GM19468 (cell line): ENCODE results near the gene RAB22A.

Source experiments
- ATAC-seq: cut with Tn5 transposase; IDR thresholded peaks from one replicate; pipeline ENCODE4 v1.9.1; 2021; ENCODE audit warnings: mild to moderate bottlenecking, moderate library complexity, moderate number of reproducible peaks; ENCODE audit not compliant: unreplicated experiment; ENCODE audit errors: extremely low read depth

Gene RAB22A

DNA sequence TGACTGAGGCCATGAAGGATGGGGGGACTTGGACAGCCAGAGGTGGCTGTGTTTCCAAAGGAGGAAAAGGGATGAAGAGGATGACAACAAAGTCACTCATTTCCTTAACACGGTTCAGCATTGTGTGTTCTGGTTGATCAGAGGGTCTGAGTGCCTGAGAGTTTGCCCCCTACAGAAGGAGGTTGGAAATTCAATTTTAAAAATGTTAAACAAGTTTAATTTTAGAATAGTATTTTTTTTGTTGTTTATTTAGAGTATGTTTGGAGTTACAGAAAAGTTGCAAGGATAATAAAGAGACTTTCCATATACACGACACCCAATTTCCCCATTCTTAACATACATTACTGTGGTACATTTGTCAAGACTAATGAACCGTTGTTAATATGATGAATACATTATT, 69.2 kb downstream of the RAB22A start:
- no peak for ATAC-seq

DNA sequence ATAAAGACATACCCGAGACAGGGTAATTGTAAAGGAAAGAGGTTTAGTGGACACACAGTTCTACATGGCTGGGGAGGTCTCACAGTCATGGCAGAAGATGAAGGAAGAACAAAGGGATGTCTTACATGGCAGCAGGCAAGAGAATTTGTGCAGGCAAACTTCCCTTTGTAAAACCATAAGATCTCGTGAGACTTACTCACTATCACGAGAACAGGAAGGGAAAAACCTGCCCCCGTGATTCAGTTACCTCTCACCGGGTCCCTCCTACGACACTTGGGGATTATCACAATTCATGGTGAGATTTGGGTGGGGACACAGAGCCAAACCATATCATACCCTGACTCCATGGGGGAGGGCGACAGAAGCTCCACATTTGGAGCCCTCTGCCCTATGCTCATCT, 72.1 kb downstream of the RAB22A start:
- ATAC-seq: no peak

DNA sequence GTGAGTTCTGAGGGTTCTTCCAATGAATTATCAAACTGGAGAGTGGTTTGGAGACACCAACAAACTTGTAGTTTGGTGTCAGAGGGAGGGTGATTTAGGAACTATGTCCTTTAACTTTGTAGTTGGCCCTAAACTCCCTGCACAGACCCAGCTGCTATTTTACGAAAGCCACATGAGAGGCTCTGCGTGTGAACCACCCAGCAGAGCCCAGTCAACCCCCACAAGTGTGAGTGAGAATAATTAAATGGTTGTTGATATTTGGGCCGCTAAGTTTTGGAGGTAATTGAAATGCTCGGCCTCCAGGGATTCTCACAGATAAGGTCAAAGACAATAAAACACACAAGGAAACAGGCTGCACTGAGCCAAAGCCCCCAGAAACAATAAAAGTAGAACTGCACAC, 72.6 kb downstream of the RAB22A start:
- no peak for ATAC-seq

DNA sequence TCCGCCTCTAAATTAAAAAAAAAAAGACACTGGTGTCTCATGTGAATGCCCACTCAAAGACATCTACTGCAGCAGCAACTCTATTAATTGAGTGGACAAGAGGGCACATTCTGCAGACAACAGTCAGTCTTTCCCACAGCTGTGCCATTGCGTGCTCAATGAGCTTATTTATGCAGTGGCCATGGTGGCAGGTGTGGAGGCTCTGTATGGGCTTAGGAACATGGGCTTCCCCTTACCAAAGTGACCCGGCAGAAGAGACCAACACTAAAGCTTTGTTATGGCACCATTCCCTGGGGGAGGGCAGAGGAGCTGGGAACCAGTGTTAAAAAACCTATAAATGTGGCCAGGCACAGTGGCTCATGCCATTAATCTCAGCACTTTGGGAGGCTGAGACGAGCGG, 75.3 kb downstream of the RAB22A start:
- ATAC-seq: no peak

DNA sequence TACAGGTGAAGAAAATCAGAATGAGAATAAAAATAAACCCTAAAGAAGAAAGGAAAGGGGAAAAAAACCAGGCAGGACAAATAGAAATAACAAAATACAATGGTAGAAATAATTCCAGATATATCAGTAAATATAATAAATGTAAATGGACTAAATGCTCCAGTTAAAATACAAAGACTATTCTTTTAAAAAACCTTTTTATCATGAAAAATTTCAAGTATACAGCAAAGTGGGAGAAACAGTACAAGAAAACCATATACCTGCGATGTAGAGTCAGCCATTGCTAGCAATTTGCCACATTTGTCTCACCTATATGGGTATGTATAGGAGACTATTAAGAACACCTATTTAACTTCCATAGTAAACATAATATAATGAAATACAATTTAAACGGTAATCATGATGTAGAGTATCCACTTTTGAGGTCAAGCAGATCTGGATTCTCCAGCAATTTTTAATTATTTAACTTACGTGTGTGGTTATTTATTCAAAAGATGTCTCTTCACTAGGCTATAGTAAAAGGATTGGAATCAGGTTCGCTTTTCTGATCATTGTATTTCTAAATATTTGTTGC, 78.6 kb downstream of the RAB22A start:
- no peak for ATAC-seq

DNA sequence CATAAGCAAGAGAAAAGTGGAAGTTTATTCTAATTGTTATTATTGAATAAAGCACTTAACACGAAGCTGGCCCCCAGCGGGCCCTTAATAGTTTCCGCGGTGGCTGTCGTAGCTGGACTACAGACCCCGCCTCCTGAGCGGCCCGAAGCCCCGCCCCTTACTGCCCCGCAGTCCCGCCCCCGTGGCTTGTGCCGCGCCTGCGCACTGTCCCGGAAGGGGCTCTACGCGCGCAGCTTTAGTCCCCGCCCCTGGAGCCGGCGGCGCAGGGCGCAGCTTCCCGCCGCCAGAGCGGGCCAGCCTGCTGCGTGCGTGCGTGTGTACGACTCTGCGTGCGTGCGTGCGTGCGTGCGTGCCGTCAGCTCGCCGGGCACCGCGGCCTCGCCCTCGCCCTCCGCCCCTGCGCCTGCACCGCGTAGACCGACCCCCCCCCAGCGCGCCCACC, 79.4 kb downstream of the RAB22A start, which contains the start of gene VAPB:
Gene VAPB, plus strand, starts transcription at position 348 of the 442 bp plus-strand sequence. CDS start 231 bp downstream, outside the sequence.
- ATAC-seq: peak; percentile 84

DNA sequence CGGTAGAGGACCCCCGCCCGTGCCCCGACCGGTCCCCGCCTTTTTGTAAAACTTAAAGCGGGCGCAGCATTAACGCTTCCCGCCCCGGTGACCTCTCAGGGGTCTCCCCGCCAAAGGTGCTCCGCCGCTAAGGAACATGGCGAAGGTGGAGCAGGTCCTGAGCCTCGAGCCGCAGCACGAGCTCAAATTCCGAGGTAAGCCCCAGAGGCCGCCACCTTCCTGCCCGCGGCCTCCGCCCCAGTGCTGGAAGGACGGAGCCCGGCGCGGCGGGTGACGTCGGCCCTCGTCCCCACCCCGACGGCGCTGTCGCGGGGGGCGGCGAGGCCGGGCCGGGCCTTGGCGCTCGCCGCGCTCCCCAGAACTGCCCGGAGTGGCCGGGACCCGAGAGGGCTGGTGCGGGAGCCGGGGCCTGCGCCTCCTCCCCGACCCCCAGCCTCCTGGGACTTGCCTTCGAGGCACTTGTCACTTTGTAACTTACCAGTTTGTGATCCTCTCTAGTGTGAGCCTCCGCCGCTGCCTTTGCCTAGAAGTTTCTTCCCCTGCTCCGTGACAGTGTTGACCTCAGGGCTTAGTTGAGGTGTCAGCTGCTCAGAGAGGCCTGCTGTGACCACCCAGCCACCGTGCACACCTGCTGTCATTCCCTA, 79.9 kb downstream of the RAB22A start:
- ATAC-seq: no peak

DNA sequence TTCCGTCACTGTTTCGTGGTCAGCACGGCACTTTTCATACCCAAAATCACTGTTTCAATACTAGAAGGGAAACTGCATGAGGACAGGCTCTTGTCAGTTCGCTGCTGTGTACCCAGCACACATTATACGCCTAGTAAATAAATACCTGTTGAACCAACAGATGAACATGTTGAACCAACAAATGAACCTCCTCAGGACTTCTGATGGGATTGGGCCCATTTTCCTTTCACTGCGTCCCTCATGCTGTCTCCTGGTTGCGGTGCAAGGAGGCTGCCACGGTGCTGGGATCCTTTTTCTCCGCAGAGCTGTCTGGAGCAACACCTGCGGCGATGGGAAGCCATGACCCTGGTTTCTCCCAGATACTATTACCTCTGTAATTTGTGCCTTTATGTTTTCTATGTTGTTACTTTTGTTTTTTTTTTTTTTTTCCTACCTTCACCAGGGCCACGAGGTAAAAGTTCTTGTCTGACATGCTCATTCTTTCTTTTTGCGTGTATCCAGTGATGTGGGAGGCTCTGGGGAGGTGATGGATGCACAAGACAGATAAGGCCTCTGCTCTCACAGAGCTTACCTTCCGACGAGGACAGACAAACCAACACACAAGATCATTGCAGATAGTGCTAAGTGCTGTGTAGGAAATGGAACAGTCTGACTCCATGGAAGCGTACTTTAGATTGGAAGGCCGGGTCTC, 80.6 kb downstream of the RAB22A start:
- no peak for ATAC-seq

DNA sequence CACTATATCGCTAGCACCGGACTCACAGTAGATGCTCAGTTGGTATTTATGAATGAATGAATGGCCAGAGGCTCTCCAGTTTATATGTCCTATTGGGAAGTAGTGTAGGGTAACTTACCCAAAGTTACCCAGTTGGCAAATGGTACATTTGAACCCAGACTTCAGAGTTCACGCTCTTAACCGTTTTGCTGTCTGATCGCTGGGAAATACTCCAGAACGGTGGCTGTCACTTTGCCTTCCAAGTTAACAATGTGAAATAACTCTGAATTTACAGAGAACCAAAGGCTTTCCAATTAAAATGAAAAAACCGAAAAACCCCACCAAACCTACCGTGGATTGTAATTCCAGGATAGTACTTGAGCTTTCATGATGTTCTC, 81.1 kb downstream of the RAB22A start:
- ATAC-seq: no peak

DNA sequence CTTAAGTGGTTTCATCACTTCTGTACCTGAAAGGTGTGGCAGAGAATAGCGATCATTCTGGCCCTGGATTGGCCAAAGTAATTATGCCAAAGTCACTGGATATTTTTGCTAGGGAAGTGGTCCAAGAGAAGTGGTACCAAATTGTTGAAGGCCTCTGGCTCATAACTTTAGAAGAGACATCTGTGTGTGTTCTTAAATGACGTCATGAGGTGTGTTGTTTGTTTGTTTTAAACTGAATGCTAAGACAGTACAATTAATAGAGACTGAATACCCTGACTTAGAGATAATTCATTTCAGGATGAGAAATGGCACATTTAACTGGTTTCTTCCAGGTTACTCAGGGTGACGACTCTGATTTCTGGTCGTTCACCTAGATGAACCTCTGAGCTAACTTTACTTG, 82.8 kb downstream of the RAB22A start:
- ATAC-seq: no peak

DNA sequence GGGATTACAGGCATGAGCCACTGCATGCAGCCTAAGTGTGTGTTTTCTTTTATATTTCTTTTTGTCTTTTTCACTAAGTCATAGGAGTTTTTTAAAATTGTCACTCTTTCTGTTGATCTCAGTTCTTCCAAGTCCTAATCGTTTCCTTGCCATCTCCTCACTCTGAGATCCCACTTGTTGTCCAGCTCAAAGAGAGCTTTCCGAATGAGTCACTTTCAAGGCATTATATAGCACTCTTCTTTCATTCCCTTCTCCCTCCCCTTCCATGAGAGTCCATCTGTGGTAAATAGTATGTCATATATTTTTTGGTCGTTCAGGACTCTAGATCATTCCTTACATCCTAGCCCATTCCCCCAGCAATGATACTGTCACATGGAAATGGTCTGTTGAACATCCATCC, 83.8 kb downstream of the RAB22A start:
- ATAC-seq: no peak

DNA sequence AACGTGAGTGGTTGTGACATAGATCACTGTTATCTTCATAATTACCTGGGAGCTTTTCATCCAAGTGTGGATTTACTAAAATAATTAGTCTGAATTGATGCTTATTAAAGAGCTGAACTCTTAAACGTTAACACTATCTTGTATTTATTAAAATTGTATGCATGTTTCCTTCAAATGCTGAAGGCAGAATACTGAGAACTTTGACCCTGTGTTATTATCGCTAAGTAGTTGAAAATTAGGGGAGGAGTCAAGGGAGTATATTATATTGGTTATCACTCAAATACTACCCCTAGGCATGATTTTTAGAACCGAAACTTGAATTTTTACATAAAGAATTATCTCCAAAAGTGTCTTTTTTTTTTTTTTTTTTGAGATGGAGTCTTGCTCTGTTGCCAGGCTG, 85.3 kb downstream of the RAB22A start:
- no peak for ATAC-seq

DNA sequence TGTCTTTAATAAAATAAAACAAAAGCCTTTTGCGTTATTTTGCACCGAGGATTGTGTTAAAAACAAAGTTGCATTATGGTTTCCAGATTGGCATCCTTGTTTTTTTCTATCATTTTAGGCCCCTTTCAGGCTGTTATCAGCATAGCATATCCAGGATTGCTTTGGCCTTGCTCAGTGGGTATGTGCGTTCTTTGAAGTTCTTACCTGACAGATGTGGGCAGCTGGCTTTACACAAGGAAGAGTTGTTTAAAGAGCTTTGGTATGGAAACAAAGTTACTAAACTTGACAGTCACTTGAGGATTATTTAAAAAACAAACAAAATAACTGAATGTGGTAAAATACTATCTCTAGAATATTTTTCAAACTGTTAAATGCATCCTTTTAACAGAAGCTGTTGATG, 86.1 kb downstream of the RAB22A start:
- no peak for ATAC-seq

DNA sequence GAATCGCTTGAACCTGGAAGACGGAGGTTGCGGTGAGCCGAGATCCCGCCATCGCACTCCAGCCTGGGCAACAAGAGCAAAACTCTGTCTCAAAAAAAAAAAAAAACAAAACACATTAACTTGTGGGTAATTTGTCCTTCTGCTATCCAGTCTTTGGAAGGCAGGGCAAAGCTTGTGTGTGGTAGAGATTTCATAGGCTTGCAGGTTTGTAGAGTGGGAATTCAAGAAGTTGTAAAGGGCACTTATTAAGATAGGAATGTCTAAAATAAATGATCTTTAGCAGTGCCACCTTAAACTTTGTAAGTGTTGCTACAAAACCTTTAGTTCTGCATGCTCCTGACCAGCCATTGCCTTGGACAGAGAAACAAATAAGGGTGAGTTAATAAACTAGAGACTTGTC, 87.9 kb downstream of the RAB22A start:
- no peak for ATAC-seq

DNA sequence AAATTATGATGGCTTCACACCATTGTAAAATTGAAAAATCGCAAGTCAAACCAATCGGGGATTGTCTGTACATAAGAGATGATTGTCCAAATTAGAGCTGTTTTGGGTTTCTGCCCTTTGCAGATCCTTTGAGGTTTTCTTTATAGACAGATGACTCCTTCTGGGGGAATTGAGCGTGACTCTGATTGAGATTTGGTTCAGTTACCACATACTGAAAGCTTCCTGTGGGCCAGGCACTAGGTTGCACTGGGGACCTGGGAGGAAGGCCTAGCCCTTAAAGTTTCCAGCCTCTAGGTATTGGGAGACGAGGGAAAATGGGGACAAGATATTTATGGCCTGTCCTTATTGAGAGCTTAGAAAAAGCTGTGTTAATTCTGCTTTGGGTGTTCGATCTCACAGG, 88.7 kb downstream of the RAB22A start:
- ATAC-seq: no peak

DNA sequence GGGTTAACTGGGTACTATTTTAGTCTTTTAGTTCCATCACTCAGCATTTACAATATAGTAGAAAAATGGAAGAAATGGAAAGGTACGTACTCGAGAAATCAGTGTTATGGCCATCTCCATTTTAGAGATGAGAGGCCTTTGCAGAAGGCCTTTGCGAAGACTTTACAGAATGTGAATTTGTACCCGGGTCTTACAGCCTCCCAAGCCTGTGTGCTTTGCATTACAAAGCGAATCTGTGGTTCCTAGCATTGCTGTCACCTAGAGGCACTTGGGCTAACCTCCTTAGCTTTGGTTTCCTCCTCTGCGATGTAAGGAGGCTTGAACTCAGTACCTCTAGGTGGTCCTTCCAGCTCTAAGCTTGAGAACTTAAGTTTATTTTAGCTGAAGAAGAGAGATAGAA, 90.4 kb downstream of the RAB22A start:
- no peak for ATAC-seq

DNA sequence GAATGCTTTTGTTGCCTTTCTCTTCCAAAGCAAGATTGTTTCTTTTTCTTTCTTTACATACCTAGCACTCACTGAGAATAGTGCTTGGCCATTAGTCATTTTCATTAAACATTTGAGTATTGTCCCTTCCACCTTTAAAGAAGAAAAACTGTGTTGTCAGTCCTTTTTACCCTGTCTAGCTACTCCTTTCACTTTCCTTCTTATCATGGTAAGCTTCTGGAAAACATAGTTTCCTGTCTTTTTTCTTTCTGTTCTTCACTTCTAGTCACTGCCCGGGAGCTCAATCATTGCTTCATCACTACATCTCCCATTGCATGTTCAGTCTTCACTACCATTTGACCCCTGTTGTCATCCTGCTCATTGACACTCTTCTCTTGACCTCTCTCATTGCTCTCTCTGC, 91.6 kb downstream of the RAB22A start:
- no peak for ATAC-seq

DNA sequence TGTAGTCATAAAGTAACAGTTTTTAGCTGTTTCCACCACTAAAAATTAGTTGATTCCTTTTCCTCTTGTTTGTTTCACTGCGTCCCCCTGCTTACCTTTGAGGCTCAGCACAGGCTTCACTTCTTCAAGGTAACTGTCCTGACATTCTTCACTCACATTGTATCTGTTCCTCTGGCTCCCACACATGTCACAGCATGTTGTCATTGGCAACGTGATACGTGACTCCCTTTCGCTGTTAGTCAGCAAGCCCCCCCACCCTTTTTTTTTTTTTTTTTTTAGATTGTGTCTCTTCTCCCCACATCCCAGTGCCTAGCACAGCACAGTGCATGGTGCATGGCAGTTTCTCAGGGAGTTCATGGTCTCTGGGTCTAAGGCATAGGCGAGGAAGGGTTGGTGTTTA, 92.8 kb downstream of the RAB22A start:
- no peak for ATAC-seq

DNA sequence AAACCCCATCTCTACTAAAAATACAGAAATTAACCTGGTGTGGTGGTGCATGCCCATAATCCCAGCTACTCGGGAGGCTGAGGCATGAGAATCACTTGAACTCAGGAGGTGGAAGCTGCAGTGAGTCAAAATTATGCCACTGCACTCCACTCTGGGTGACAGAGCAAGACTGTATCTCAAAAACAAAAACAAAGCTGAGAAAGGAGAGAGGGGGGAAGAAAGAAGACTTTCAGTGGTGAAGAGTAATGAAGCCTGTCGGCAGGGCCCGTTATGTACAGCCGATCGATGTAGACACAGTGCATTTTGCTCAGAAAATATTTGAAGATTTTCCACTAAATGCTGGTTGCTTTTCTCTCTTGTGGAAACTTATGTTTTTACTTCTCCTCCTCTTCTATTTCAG, 93.3 kb downstream of the RAB22A start:
- ATAC-seq: no peak

DNA sequence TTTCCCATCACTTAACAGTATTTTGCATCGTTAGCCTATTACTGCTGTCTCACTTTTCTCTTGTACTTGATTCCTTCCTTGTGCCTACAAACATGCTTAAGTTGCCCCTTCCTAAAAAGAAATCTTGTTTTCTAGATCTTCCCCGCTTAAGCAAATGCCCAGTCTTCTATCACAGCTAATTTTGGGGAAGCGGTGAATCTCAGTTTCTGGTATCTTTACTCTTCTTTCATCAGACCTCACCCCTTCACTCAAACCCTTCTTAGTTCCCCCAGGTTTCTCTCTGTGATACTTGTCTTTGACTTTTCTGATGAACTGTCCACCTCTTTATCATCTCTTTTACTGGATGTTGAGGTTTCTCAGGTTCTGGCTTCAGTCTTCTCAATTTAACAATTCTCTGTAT, 93.8 kb downstream of the RAB22A start:
- no peak for ATAC-seq

DNA sequence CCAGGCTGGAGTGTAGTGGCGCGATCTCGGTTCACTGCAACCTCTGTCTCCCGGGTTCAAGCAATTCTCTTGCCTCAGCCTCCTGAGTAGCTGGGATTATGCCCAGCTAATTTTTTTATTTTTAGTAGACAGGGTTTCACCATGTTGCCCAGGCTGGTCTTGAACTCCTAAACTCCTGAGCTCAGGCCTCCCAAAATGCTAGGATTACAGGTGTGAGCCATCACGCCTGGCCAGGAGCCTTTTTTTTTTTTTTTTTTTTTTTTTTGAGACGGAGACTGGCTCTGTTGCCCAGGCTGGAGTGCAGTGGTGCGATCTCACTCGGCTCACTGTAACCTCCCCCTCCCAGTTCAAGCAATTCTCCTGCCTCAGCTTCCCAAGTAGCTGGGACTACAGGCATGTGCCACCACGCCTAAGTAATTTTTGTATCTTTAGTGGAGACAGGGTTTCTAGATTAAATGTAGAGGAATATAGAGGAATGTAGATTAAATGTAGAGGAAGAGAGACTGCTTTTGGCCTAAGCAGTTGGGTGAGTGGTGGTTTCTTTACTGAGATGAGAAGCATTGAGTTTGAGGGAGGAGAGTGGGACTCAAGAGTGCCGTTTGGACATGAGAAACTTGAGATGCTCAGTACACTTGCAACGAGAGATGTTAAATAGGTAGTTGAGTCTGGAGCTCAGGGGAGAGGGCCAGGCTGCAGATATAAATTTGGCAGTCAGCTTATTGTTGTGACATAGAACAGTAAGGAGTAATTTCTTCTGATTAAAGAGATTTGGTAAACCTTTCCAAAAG, 96.2 kb downstream of the RAB22A start:
- ATAC-seq: no peak
